Endothelial cell (in vitro differentiated cells): Measurements from ENCODE around the gene IRF9. TPM values are rescaled to one million over a fixed set of nuclear protein-coding genes. Genes with fewer than 3 reads are reported as not detected.

ENCODE experiments used
- DNase-seq: peaks from one replicate; pipeline ENCODE4 v3.0.0; 2021; ENCODE audit warnings: low spot score
- H3K27ac Mint-ChIP-seq: one replicate; pipeline ENCODE4 v1.8.0; 2021; ENCODE audit warnings: mixed read lengths, inconsistent platforms; ENCODE audit not compliant: unreplicated experiment
- H3K27me3 Mint-ChIP-seq: one replicate; pipeline ENCODE4 v1.8.0; 2021; ENCODE audit warnings: mild to moderate bottlenecking, moderate library complexity, mixed read lengths, inconsistent platforms; ENCODE audit not compliant: unreplicated experiment
- H3K36me3 Mint-ChIP-seq: one replicate; pipeline ENCODE4 v1.8.0; 2021; ENCODE audit warnings: mild to moderate bottlenecking, low read depth, mixed read lengths, inconsistent platforms; ENCODE audit not compliant: unreplicated experiment
- H3K4me1 Mint-ChIP-seq: one replicate; pipeline ENCODE4 v1.8.0; 2021; ENCODE audit warnings: mild to moderate bottlenecking, mixed read lengths, inconsistent platforms; ENCODE audit not compliant: unreplicated experiment
- H3K4me3 Mint-ChIP-seq: one replicate; pipeline ENCODE4 v1.8.0; 2021; ENCODE audit warnings: mild to moderate bottlenecking, mixed read lengths, inconsistent platforms; ENCODE audit not compliant: unreplicated experiment
- H3K9me3 Mint-ChIP-seq: one replicate; pipeline ENCODE4 v1.8.0; 2021; ENCODE audit warnings: mixed read lengths, inconsistent platforms; ENCODE audit not compliant: unreplicated experiment
- microRNA-seq: library from miRNA; unstranded; fragments of <30 nt; microRNA quantifications from one replicate; pipeline ENCODE4, GENCODE V29; 2020; ENCODE audit not compliant: unreplicated experiment
- total RNA-seq: library from RNA; stranded (reverse); fragmentation: NEBNext Ultra II Directional; extraction: Animal tissue kit (Norgen Biotek cat#: 25700); gene quantifications from one replicate; pipeline ENCODE4 v1.2.1, GENCODE V29; 2021; ENCODE audit not compliant: unreplicated experiment
- TF ChIP-seq, protein P1 (sequence below): fragments of 200-600 bp; sonication (generic); IDR thresholded peaks from one replicate; pipeline ENCODE4 v1.5.0; 2021; ENCODE audit warnings: antibody characterized with exemption; ENCODE audit not compliant: unreplicated experiment

IRF9 gene
- total RNA-seq, 1 donor from 2014 or later, result 25.7 TPM

DNA sequence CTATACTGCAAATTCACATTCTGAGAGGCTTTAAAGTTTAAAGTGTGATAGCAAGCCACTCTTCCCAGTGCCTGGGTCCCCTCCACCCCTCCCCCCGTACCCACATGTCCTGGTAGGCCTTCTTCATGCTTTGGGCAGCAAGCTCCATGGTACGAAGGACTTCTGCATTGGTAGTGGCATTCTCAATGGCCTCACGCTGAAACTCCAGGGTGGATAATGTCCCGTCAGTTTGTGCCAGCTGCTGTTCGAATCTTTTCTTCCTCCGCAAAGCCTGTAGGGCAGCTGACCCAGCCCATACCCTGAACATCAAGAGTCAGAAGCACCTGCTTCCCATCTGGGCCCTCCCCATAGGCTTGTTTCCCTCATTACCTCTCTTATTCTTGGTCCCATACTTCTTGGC, 50.2 kb downstream of the IRF9 start:
- TF ChIP-seq, protein P1, sequence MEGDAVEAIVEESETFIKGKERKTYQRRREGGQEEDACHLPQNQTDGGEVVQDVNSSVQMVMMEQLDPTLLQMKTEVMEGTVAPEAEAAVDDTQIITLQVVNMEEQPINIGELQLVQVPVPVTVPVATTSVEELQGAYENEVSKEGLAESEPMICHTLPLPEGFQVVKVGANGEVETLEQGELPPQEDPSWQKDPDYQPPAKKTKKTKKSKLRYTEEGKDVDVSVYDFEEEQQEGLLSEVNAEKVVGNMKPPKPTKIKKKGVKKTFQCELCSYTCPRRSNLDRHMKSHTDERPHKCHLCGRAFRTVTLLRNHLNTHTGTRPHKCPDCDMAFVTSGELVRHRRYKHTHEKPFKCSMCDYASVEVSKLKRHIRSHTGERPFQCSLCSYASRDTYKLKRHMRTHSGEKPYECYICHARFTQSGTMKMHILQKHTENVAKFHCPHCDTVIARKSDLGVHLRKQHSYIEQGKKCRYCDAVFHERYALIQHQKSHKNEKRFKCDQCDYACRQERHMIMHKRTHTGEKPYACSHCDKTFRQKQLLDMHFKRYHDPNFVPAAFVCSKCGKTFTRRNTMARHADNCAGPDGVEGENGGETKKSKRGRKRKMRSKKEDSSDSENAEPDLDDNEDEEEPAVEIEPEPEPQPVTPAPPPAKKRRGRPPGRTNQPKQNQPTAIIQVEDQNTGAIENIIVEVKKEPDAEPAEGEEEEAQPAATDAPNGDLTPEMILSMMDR, result no peak
- Mint-ChIP-seq H3K9me3 (no peaks in the 10 kb centered on the region), H3K36me3 (peaks cover 37% of the 10 kb centered on the region), H3K27me3 (peaks cover 30% of the 10 kb centered on the region), H3K4me1 (peaks cover 24% of the 10 kb centered on the region), H3K27ac (peak overlapping the region; percentile 28), H3K4me3 (no peak overlapping the region)
- DNase-seq, result no peak

DNA sequence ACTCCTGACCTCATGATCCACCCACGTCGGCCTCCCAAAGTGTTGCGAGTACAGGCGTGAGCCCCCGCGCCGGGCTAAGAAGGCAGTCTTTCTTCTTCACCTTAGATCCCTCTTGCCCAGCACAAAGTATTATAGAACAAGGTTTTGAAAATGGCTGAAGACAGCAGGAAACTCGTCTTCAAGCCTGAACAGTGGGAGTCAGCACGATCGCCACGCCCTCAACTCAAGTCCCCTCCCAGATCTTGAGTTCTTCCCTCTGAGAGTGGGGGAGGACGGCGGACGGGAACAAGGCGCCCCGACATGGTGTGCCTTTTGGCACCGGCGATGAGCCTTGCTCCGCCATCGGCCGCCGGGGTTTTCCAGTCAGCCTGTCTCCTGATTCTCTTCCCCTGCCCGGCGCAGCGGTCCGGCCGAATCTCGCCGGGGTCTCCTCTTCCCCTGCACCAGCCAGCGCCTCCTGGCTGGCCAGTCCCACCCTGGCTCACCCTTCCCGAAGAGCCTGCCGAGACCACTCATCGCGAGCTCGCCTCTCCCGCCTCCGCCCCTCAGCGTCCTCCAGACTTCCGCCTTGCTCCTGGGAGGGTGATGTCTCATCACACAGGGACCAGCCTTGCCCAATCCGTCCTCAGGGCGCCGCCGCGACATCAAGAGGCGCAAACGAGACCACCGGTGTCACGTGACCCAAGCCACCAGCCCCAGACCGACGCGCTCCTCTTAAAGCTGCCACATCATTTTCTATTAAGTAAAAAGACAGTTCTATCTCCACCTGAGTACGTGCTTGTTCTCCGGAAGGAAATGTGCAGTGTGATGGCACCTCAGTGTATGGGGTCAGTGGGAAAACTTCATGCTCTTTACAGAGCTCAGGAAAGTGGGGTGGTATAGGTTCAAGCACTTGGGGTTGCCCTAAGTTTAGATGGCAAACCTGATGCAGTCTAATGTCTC, 52.1 kb downstream of the IRF9 start, which contains the start of gene CHMP4A:
CHMP4A (minus strand) TSS at position 565 of the 942 bp plus-strand sequence; CDS start at position 516, 49 bp downstream.
- TF ChIP-seq, protein P1, result no peak
- Mint-ChIP-seq H3K36me3 (peaks cover 28% of the 10 kb centered on the region), H3K27me3 (peaks cover 28% of the 10 kb centered on the region), H3K9me3 (no peaks in the 10 kb centered on the region), H3K4me3 (peak within 1 kb of the TSS; percentile 93), H3K4me1 (peaks cover 21% of the 10 kb centered on the region), H3K27ac (peak within 1 kb of the TSS; percentile 96)
- DNase-seq, result peak; percentile 92

DNA sequence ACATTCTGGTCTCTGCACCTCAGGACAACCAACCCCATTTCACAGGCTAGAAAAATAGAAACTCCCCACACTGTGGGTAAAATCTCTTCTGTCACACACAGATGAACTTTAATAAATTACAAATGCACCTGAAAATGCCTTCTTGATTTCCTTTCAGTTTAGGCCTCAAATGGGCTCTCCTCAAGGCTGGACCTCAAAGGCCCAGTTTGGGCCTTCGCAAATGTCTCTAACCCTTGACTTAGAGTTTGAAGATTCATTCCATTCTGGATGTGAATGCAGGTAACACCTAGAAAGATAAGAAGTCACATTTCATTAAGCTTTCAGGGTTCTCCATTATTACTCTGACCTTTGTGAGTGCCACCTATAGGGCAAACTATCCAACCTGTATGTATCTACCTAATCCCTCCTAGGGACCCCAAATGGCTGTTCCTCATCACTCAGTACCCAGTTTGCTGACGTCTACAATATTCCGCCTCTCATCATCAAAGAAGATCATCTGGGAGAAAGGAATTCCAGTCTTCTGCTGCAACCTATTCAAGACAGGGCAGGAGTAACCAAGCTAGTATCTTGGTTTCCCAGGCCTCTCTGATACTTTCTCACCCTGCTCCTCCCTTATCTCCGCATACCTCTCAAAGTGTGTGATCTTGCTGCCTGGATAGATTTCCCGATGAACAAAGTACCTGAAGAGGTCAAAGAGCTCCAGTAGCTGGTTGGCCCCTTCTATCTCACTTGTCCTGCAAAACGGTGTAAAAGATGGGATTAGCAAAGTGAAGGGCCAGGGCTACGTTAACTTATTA, 53.0 kb downstream of the IRF9 start:
- H3K9me3 Mint-ChIP-seq, result no peaks in the 10 kb centered on the region
- no peak for DNase-seq
- peaks cover 21% of the 10 kb centered on the region for H3K4me1 Mint-ChIP-seq
- peaks cover 24% of the 10 kb centered on the region for H3K36me3 Mint-ChIP-seq
- H3K27ac Mint-ChIP-seq, result peak overlapping the region; percentile 96
- H3K27me3 Mint-ChIP-seq, result peaks cover 26% of the 10 kb centered on the region
- TF ChIP-seq, protein P1, result no peak
- peak overlapping the region; percentile 93 for H3K4me3 Mint-ChIP-seq

DNA sequence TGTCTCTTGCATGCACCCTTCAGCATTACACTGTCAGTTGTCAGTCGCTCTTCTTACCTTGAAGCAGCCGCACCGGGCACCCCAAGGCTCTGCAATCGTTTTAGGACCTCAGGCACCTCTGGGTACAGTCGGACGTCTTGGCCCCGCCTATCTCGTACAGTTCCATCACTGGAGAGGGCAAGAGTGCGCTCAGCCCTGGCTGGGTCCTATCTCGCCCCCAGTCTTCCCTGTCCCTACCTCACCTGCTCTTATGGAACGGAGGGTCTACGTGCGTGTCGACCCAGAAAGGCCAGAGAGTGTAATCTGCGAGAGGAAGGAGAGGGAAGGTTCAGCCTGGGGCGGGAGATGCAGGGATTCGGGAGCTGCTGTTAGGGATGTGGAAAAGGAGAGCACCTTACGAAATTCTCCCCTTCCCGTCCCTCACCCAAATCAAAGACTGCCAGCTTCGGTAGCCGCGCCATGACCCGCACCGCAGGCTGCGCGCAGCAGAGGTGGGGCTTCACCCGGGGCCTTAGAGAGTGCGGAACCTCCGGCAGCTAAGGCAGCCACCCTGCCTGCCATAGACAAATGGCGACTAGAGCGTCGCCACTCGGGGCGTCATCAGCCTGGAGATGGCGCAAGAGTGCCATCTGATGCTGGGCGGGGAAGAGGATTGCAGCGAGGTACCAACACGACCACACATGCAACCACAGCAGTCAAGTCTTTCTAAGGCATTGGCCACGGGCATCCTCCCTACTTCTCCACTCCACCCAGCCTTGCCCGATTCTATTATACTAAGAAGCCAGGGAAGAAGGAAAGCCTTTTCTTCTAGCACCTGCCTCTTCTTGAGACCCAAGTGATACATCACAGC, 54.7 kb downstream of the IRF9 start, which contains the start of gene MDP1:
MDP1 (minus strand) TSS at position 572 of the 850 bp plus-strand sequence; CDS start at position 461, 111 bp downstream.
- DNase-seq, result peak; percentile 76
- peaks cover 13% of the 10 kb centered on the region for H3K36me3 Mint-ChIP-seq
- H3K9me3 Mint-ChIP-seq, result no peaks in the 10 kb centered on the region
- peaks cover 21% of the 10 kb centered on the region for H3K4me1 Mint-ChIP-seq
- peak within 1 kb of the TSS; percentile 79 for H3K27ac Mint-ChIP-seq
- peak within 1 kb of the TSS; percentile 95 for H3K4me3 Mint-ChIP-seq
- peaks cover 20% of the 10 kb centered on the region for H3K27me3 Mint-ChIP-seq
- TF ChIP-seq, protein P1, result no peak

Small RNA genes lying within 50 kb of the gene (microRNA-seq; reads per million reads assigned to microRNA genes)
- gene MIR7703, result not detected

Other genes starting within 250 kb of the IRF9 start
- 18.9 TPM for gene DHRS4, start 207.5 kb upstream of the IRF9 start, total RNA-seq
- 19.2 TPM for gene DHRS4L2, start 172.3 kb upstream of the IRF9 start, total RNA-seq
- 1.4 TPM for gene CARMIL3, start 109.3 kb upstream of the IRF9 start, total RNA-seq
- not detected for gene CPNE6, start 89.7 kb upstream of the IRF9 start, total RNA-seq
- 23.9 TPM for gene PCK2, start 67.0 kb upstream of the IRF9 start, total RNA-seq
- 38.2 TPM for gene DCAF11, start 46.5 kb upstream of the IRF9 start, total RNA-seq
- 1.2 TPM for gene NRL, start 46.3 kb upstream of the IRF9 start, total RNA-seq
- gene FITM1, start 30.6 kb upstream of the IRF9 start, total RNA-seq, result 0.59 TPM
- 43.6 TPM for gene PSME1, start 25.1 kb upstream of the IRF9 start, total RNA-seq
- gene EMC9, start 19.7 kb upstream of the IRF9 start, total RNA-seq, result 16.7 TPM
- gene PSME2, start 14.7 kb upstream of the IRF9 start, total RNA-seq, result 73.6 TPM
- gene RNF31, start 13.8 kb upstream of the IRF9 start, total RNA-seq, result 90.2 TPM
- gene REC8, start 10.8 kb downstream of the IRF9 start, total RNA-seq, result 31.8 TPM
- 29.0 TPM for gene IPO4, start 27.6 kb downstream of the IRF9 start, total RNA-seq
- gene TM9SF1, start 34.2 kb downstream of the IRF9 start, total RNA-seq, result 41.8 TPM
- not detected for gene TSSK4, start 44.4 kb downstream of the IRF9 start, total RNA-seq
- 34.3 TPM for gene CHMP4A, start 52.2 kb downstream of the IRF9 start, total RNA-seq
- gene MDP1, start 54.8 kb downstream of the IRF9 start, total RNA-seq, result 17.4 TPM
- gene NEDD8, start 71.1 kb downstream of the IRF9 start, total RNA-seq, result 154 TPM
- gene GMPR2, start 71.7 kb downstream of the IRF9 start, total RNA-seq, result 61.3 TPM
- 25.4 TPM for gene TINF2, start 81.4 kb downstream of the IRF9 start, total RNA-seq
- 1.7 TPM for gene TGM1, start 101.9 kb downstream of the IRF9 start, total RNA-seq
- 17.7 TPM for gene RABGGTA, start 110.3 kb downstream of the IRF9 start, total RNA-seq
- 17.7 TPM for gene DHRS1, start 138.5 kb downstream of the IRF9 start, total RNA-seq
- gene NOP9, start 138.6 kb downstream of the IRF9 start, total RNA-seq, result 27.2 TPM
- gene CIDEB, start 146.7 kb downstream of the IRF9 start, total RNA-seq, result 0.82 TPM
- 13.3 TPM for gene LTB4R2, start 148.9 kb downstream of the IRF9 start, total RNA-seq
- 9.5 TPM for gene LTB4R, start 150.2 kb downstream of the IRF9 start, total RNA-seq
- 74.6 TPM for gene ADCY4, start 173.8 kb downstream of the IRF9 start, total RNA-seq
- gene RIPK3, start 178.7 kb downstream of the IRF9 start, total RNA-seq, result 2.6 TPM
- gene NFATC4, start 206.9 kb downstream of the IRF9 start, total RNA-seq, result 42.4 TPM
- gene NYNRIN, start 237.7 kb downstream of the IRF9 start, total RNA-seq, result 49.0 TPM